ENCODE results near the gene SNX8.
"Not testable (repeated sequence)": the region's sequence is repeated elsewhere in the genome, so short reads cannot be mapped to it uniquely, and the experiment has no call there.

The SNX8 gene

GRCh38 chr7:2289111-2289586, 25.1 kb downstream of the SNX8 start:
- DNase-seq = no peak

GRCh38 chr7:2288503-2288902, 25.7 kb downstream of the SNX8 start:
- DNase-seq = no peak

- no peak for DNase-seq
Measured at GRCh38 chr7:2287745-2288144, 26.5 kb downstream of the SNX8 start.

GRCh38 chr7:2283074-2283473, 31.2 kb downstream of the SNX8 start:
- no peak for DNase-seq

- no peak for DNase-seq
Measured at GRCh38 chr7:2282185-2282751, 32.0 kb downstream of the SNX8 start.

- DNase-seq = no peak
Measured at GRCh38 chr7:2281541-2281940, 32.7 kb downstream of the SNX8 start.

GRCh38 chr7:2280424-2280823, 33.8 kb downstream of the SNX8 start:
- DNase-seq = no peak

- DNase-seq = no peak
Measured at GRCh38 chr7:2279896-2280295, 34.3 kb downstream of the SNX8 start.

- DNase-seq = no peak
Measured at GRCh38 chr7:2278026-2278425, 36.2 kb downstream of the SNX8 start.

GRCh38 chr7:2276107-2276506, 38.1 kb downstream of the SNX8 start:
- no peak for DNase-seq

- DNase-seq = no peak
Measured at GRCh38 chr7:2275101-2275500, 39.1 kb downstream of the SNX8 start.

- no peak for DNase-seq
Measured at GRCh38 chr7:2274666-2275065, 39.6 kb downstream of the SNX8 start.

- DNase-seq = no peak
Measured at GRCh38 chr7:2273866-2274265, 40.4 kb downstream of the SNX8 start.

GRCh38 chr7:2272031-2272430, 42.2 kb downstream of the SNX8 start:
- no peak for DNase-seq

GRCh38 chr7:2271273-2272026, 42.8 kb downstream of the SNX8 start:
- DNase-seq = no peak

- no peak for DNase-seq
Measured at GRCh38 chr7:2270495-2270894, 43.7 kb downstream of the SNX8 start.

- DNase-seq = no peak
Measured at GRCh38 chr7:2269991-2270460, 44.2 kb downstream of the SNX8 start.

- DNase-seq = not testable (repeated sequence)
Measured at GRCh38 chr7:2269089-2269990, 44.9 kb downstream of the SNX8 start.

GRCh38 chr7:2266911-2267310, 47.3 kb downstream of the SNX8 start:
- no peak for DNase-seq

GRCh38 chr7:2264158-2264557, 50.1 kb downstream of the SNX8 start:
- no peak for DNase-seq

- DNase-seq = no peak
Measured at GRCh38 chr7:2263176-2263575, 51.1 kb downstream of the SNX8 start.

- DNase-seq = peak; percentile 39
Measured at GRCh38 chr7:2261611-2262010, 52.6 kb downstream of the SNX8 start.

GRCh38 chr7:2260820-2261219, 53.4 kb downstream of the SNX8 start:
- no peak for DNase-seq

- no peak for DNase-seq
Measured at GRCh38 chr7:2259480-2259879, 54.8 kb downstream of the SNX8 start.

Data from CD4-positive, alpha-beta T cell treated with Interleukin-17A for 4 hours (primary cell).